Measurements from ENCODE around the gene DCLK3.
A peak's percentile ranks its signal among the peaks of the same experiment; 100 is the strongest.

Gene DCLK3, protein sequence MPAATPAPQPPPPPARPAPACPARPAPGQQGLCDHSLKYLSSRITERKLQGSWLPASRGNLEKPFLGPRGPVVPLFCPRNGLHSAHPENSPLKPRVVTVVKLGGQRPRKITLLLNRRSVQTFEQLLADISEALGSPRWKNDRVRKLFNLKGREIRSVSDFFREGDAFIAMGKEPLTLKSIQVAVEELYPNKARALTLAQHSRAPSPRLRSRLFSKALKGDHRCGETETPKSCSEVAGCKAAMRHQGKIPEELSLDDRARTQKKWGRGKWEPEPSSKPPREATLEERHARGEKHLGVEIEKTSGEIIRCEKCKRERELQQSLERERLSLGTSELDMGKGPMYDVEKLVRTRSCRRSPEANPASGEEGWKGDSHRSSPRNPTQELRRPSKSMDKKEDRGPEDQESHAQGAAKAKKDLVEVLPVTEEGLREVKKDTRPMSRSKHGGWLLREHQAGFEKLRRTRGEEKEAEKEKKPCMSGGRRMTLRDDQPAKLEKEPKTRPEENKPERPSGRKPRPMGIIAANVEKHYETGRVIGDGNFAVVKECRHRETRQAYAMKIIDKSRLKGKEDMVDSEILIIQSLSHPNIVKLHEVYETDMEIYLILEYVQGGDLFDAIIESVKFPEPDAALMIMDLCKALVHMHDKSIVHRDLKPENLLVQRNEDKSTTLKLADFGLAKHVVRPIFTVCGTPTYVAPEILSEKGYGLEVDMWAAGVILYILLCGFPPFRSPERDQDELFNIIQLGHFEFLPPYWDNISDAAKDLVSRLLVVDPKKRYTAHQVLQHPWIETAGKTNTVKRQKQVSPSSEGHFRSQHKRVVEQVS

DNA sequence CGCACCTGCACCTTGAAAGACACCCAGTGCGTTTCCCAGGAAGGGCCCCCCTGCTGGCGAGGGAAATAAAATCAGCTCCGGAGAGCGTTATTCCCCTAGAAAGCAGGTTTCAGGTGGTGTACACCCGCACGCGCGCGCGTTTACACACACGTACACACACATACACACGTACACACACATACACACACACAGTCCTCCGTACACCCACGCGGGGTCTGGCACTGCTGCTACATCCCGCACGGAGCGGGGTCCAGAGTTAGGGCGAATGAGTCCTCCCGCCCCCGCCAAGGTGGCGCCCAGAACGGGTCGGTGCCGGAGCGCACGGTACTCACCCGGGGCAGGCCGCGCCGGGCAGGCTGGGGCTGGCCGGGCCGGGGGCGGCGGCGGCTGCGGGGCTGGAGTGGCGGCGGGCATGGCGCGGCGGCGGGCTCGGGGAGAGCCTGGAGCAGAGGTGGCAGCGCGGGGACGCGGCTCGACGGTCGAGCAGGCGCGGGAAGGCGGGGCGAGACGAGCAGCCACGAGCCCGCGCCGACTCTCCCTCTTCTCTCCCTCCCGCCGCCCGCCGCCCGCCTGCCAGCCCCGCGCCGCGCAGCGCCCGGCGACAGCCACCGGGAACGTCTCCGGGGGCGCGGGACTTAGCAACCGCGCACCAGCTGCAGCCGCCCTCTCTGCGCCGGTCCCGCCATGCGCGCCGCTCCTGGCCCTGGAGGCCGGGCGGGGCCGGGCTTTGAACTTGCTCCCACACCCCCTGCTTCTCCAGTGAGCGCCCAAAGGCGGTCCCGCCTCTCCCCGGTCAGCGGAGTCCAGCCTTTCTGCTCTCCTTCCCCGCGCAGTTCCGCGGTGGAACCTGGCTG, at the start of gene DCLK3:
TSS of gene DCLK3 (minus strand) at position 704 of the 854 bp plus-strand sequence. CDS start at position 414, 290 bp downstream.
- no peak for DNase-seq (ENCODE audit: low read depth)

- DNase-seq (ENCODE audit: low read depth): no peak
These were observed 49.0 kb upstream of the DCLK3 start for GRCh38 chr3:36813305-36813704.

DNA sequence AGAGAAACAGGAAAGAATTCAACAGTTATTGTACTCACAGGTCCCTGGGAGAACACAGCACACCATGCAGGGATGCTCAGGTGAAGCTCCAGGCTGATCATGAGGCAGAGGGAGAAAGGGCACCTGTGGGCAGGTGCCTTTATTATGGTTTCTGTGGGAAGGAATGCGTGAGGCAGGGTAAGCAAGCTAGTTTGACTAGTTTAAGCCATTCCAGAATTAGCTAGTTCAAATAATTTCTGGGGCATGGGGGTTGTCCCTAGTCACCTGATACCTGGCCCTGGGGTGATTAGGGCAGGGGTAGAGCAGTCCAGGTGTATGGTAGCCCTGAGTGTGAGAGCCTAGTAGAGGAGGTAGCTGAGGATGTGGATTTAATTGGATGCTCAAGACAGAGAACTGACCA, 47.9 kb upstream of the DCLK3 start:
- DNase-seq (ENCODE audit: low read depth): no peak

DNA sequence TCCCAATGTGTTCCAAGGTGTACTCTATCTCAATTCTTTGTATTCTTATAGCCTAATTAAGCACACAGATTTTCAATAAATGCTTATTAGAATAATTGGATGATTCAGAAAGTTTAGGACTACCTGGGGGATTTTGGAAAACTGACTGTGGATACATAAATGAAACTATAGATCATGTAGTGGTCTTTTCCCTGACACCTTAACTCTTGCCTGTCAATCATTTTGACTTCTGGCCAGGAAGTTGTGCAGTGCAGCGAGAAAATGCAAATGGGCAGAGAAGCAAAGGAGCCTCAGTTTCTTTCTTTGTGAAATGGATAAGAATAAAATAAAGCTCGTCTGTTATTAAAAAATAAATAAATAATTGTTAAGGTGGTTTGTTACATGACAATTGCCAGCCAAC, 47.4 kb upstream of the DCLK3 start:
- no peak for DNase-seq (ENCODE audit: low read depth)

GRCh38 chr3:36804295-36805055, 40.1 kb upstream of the DCLK3 start:
- DNase-seq (ENCODE audit: low read depth): no peak

DNA sequence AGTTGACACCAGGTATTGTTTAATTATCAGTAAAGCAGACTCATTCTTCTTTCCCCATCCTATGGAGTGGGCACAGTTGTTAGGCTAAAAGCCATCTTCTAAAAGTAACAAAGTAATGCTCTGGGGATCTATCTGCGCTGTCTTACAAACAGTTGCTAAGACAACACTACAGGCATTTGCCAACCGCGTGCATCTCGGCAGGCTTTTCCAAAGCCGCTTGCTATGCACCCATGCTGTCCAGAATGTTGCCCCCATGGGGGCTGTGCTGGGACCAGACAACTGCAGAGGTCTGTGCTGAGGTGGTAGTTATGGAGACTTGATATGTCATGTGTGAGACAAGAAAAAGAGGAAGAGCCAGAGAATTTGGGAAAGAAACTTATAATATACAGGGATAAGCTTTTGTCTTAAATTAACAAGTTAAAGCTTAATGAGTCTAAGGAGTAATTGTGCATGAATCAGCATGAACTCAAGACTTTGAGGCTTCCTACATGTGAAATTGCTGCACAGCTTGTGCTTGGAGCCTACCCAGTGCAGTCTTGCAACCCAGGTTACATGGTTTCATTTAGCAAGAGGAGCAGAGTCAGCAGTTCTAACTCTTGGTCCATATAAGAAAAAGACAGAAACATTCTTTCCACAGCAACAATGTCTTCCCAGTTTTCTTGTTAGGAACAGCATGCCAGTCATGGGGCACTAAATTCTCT, 38.9 kb upstream of the DCLK3 start:
- no peak for DNase-seq (ENCODE audit: low read depth)

DNA sequence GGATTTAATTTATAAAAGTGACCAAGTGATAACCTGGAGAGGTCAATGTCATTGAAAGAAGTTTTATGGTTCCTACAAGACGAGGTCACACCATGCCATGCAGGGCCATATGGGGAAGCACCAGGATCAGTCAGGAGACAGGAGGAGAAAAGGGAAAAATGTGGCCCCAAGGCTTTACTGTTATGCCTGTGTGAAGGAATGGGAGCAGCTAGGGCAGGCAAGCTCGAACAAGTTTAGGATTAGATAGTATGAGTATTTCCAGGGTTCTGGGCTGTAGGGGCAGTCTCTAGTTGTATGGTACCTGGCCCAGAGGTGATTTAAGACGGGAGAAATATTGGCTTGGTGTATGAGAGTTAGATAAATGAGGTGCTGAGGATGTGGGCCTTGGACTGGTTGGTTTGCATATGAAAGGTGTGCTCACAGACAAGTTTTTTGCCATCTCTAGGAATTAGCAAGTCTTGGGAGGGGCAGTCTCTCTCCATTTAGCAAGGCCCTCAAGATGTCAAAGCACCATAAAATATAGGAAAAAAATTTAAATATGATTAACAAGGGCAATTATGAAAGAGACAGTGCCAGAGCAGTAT, 36.3 kb upstream of the DCLK3 start:
- DNase-seq (ENCODE audit: low read depth): no peak

DNA sequence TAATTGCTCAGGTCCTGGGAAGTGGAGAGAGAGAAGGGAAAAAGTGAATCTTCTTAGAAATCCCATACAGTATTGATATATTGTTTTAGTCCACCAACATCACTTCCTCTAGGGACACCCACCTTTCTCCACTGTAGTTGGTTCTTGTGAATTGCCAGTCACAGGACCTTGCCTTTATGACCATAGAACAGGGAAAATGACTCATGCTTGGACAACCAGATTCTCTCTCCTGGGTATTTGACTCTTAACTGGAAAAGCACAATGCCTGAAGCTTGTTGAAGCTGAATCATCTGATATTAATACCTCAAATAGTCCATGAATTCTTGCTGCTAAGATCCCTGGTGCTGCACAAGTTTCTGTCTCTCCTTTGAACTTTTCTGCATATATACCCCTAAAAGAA, 32.5 kb upstream of the DCLK3 start:
- DNase-seq (ENCODE audit: low read depth): peak; percentile 39

DNA sequence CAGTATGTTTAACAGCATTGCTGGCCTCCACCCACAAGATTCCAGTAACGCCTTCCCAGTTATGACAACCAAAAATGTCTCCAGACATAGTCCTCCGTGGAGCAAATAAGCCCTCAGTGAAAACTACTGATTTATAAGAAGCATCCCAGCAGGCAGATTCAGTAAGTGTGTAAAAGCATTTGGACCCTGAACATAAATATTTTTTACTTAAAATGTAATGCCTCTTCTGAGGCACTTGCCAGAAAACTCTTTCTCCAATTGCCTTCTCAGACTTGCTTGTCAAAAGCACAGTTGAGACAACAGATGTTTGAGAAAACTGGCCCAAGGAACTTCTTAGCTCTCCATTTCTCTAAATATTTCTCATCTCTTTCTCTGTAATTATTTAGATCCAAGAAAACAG, 31.8 kb upstream of the DCLK3 start:
- no peak for DNase-seq (ENCODE audit: low read depth)

DNA sequence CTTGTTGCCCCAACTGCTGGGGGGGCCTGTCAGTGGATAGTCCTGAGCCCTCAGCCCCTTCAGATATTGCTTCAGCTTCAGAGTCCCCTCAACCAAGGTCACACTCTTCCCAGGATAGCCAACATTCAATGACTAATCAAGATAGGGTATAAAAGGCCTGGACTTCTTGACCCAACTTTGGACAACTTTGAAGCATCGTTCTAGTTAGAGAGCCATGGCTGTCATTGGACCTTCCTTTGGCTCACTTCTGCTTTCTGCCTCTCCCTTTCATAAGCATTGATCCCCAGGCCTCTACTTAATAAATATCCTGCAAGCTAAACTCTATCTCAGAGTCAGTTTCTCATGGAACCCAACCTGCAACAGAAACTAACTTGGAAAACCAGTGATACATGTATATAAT, 31.3 kb upstream of the DCLK3 start:
- no peak for DNase-seq (ENCODE audit: low read depth)

DNA sequence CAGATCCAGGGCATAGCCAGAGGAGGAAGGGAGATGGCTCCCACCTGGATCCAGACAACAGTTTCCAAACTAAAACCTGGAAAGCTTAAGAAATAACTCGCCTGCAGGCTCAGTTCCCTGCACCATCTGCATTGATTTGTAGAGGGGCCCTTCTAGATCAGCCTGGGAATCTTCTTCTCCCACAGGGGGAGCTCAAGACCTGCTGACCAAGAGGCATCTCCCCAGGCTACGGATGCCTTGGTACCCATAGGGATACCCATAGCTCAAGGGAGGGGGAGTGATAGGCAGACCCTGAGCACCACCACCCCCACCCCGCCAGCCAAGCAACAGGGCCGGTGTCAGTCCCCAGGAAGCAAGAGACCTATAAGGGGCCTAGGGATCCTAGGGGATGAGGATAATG, 28.0 kb upstream of the DCLK3 start:
- peak; percentile 40 for DNase-seq (ENCODE audit: low read depth)

- no peak for DNase-seq (ENCODE audit: low read depth)
These were observed 26.4 kb upstream of the DCLK3 start for GRCh38 chr3:36790765-36791164.

DNA sequence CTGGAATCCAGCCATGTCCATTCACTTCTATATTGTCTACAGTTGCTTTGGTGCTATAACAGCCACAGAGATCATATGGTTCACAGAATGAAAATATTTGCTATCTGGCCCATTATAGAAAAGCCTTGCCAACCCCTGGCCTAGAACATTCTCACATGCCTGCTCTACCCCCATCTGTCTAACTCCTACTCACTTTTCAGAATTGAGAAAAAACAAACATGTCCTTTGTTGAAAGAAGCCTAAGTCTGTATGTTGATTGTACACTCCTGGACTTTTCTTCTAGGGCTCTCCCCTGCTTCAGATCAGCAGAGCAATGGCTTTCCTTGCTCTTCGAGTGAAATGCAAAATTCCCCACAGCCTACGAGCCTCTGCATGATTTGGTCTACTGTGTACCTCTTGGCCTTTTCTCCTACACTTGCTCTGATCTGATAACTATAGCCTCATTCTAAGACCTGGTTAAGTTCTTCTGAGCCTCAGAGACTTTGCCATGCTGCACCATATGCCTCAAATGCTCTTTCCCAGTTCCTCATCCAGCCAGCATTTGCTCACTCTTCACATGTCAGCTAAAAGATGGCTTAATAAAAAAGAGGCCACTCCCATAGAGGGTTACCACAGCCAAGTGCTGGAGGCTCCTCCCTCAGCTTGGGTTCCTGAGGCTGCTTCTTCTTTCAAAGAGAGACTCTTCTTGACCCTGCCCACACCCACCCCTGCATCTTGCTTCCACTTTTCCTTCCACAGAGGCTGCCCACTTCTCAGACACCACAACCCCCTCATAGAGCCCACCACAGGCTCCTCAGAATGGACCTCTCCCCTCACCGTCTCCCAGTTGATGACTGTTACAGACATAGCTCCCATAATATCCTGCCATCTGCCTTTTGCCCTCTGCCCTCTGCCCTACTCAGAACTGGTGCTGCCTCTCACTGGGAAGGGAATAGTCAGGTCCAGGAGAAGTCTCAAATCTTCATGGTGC, 22.9 kb upstream of the DCLK3 start:
- no peak for DNase-seq (ENCODE audit: low read depth)

- DNase-seq (ENCODE audit: low read depth): no peak
These were observed 19.8 kb upstream of the DCLK3 start for GRCh38 chr3:36784138-36784635.

GRCh38 chr3:36777424-36778218, 13.3 kb upstream of the DCLK3 start:
- DNase-seq (ENCODE audit: low read depth): no peak

GRCh38 chr3:36776436-36776835, 12.1 kb upstream of the DCLK3 start:
- no peak for DNase-seq (ENCODE audit: low read depth)

DNA sequence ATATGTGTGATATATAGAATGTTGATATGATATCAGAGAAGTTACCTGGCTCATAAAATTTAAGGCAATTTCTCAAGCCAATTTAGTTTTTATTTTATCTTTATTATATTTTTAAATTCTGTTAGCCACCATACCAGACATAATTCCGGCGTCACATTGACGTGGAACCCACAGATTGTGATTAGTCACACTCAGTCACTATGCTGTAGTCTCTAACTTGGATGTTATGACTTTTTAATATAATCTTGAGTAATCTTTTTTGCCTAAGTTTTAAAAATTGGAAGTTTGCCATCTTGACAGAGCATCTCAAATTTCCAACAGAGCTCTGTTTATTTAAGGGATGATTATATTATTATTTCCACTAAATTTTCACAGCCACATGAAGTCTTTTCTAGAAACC, 9.7 kb upstream of the DCLK3 start:
- DNase-seq (ENCODE audit: low read depth): peak; percentile 66

DNA sequence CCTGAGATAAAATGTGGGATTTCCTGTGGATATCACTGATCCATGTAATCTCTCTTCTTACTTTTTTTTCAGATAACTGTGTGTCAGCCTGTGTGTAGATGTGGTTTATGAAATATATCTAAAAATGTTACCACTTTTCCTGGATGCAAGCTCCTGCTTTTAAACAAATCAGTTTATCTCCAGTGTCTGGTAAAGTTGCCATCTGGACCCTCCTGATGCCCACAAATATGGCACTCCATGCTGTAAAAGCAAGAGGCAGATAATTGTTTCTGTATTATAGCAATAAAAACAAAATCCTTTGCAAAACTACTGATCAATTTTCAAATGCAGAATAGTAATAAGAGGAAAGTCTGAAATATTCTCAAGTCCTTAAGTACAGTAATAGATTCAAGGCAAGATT, 7.6 kb upstream of the DCLK3 start:
- DNase-seq (ENCODE audit: low read depth): no peak

All from iris pigment epithelial cell (primary cell).